Measurements from ENCODE around the gene BANF1.

BANF1 gene

GRCh38 chr11:66042227-66042995, 40.1 kb downstream of the BANF1 start:
- no peak for DNase-seq

GRCh38 chr11:66042996-66043906, 40.9 kb downstream of the BANF1 start:
- DNase-seq: no peak

- no peak for DNase-seq
Measured at GRCh38 chr11:66044757-66045156, 42.5 kb downstream of the BANF1 start.

GRCh38 chr11:66045177-66045639, 42.9 kb downstream of the BANF1 start:
- peak; percentile 84 for DNase-seq

- no peak for DNase-seq
Measured at GRCh38 chr11:66046901-66047300, 44.6 kb downstream of the BANF1 start.

- no peak for DNase-seq
Measured at GRCh38 chr11:66047541-66048365, 45.5 kb downstream of the BANF1 start.

- DNase-seq: no peak
Measured at GRCh38 chr11:66048547-66049323, 46.4 kb downstream of the BANF1 start, which contains the start of gene GAL3ST3. Gene GAL3ST3 (minus strand): TSS chr11:66049161. CDS start chr11:66045415, 3,746 bp downstream.

GRCh38 chr11:66050581-66051231, 48.4 kb downstream of the BANF1 start:
- DNase-seq: no peak

- no peak for DNase-seq
Measured at GRCh38 chr11:66051371-66051765, 49.1 kb downstream of the BANF1 start.

- peak; percentile 93 for DNase-seq
Measured at GRCh38 chr11:66051766-66052663, 49.7 kb downstream of the BANF1 start, which contains the start of gene SF3B2. Gene SF3B2 (plus strand): TSS chr11:66052364. CDS start chr11:66052385, 21 bp downstream.

GRCh38 chr11:66052664-66052982, 50.3 kb downstream of the BANF1 start:
- no peak for DNase-seq

Data from activated CD4-positive, alpha-beta T cell treated with anti-CD3 and anti-CD28 coated beads, Interleukin-2, amount 50 U/mL, for 1 hour (primary cell).